GM18526 (cell line): ENCODE measurements around the gene ADGRL3.

ENCODE experiments used
- POLR2A ChIP-seq: IDR thresholded peaks from 3 replicates; pipeline ENCODE4 v1.6.1; 2011; ENCODE audit not compliant: insufficient read length; ENCODE audit errors: extremely low read depth

Gene ADGRL3

GRCh38 chr4:61889117-61889516 is 689.0 kb downstream of the ADGRL3 start:
- no peak for TF ChIP-seq POLR2A

DNA sequence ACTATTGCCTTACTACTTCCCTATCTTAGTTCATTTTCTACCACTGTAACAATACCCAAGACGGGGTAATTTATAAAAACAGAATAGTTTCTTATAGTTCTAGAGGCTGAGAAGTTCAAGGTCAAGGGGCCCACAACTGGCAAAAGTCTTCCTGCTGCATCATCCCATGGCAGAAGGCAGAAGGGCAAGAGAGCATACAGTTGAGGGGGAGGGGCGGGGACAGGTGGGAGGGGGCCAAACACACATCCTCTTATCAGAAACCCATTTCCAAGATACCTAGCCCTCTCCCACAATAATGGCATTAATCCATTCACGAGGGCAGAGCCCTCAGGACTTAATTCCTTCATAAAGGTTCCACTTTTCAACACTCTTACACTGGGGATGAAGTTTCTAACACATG is 690.2 kb downstream of the ADGRL3 start:
- no peak for TF ChIP-seq POLR2A

- TF ChIP-seq POLR2A, result no peak
Measured at GRCh38 chr4:61891953-61892352, 691.8 kb downstream of the ADGRL3 start.

DNA sequence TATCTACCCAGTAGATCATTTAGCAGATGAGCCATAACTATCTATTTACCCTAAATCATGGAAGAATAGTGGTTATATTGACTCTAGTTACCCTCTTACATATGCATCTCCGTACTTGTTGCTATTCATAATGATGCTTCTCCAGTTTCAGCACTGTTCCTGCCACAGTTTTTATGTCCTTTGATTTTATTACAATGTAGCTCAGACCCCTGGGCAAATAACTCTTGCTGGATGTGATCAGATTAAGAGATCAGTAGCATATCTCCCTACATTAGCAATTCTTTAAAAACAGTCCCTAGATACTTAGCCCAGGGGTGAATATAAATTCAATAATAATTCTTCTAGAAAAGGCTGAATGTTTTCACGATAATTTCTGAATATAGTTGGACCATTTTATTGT is 696.5 kb downstream of the ADGRL3 start:
- TF ChIP-seq POLR2A, result no peak

DNA sequence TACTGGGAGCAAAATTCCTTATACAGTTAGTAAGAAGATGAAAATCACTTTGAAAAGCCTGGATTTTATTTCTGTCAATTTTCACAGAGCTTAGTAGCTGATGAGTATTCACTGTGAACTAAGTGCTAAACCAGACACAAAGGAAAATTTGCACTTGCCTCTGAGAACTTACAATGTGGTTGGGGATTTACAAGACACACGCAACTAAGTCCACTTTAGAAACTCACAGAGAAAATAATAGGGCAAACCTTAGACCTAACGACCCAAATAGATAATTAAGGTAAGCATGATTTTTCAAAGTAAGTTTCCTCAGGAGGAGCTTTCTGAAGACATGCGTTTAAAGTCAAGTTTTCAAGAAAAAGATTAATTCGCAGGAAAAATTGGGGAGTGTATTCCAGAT is 708.9 kb downstream of the ADGRL3 start:
- no peak for TF ChIP-seq POLR2A

- no peak for TF ChIP-seq POLR2A
Measured at GRCh38 chr4:61911313-61911756, 711.2 kb downstream of the ADGRL3 start.

- no peak for TF ChIP-seq POLR2A
Measured at GRCh38 chr4:61913619-61914018, 713.5 kb downstream of the ADGRL3 start.

GRCh38 chr4:61915501-61915900 is 715.4 kb downstream of the ADGRL3 start:
- no peak for TF ChIP-seq POLR2A

DNA sequence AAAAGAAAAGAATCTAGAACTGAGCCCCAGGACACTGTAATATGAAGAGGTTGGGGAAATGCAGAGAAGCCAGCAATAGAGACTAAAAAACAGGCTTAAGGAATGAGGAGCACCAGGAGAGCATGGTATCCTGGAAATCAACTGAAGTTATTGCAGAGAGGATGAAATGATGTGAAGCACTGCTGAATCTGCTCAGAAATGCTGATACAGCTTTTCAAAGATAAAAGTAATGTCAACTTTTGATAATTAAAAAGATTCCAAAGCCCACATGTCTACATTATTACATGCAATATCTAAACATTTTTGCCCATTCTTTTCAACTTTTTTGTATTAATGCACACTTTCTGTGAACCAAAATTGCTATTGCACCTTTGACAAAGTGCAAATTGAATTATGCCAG is 718.4 kb downstream of the ADGRL3 start:
- no peak for TF ChIP-seq POLR2A

DNA sequence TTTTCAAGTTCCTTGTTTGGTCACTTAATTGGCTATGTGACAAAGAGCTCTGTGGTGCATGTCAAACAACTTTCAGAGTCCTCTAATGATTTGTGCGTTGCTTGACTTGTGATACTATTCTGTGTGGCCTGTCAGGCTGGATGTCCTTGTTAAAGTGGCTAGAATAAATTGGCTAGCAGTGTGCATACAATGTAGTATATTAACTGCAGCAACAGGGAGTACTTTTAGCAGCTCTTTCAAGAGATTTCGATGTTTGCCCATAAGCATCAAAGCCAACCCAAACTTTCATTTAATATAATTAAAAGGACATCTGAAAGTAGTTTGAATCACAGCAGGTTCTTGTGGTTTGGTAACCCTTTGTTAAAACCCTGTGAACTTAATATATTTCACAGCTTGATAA is 718.9 kb downstream of the ADGRL3 start:
- no peak for TF ChIP-seq POLR2A

DNA sequence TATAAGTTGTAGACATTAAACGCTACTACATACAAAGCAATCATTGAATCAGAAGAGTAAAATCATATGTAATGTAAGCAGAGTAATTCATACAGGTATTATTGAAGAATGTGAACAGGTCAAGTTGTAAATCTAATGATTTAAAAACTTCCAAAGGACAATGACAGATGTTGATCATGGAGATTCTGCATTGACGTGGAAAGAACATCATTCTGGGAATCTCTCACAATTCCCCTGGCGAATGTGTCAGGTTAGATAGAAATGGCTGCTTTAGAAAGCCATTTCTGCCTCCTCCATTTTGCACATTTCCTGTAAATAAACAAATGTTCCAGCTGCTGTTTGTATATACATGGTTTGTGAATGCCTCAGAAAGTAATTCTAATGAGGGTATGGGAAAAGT is 719.4 kb downstream of the ADGRL3 start:
- TF ChIP-seq POLR2A, result no peak

GRCh38 chr4:61921920-61922319 is 721.8 kb downstream of the ADGRL3 start:
- TF ChIP-seq POLR2A, result no peak

DNA sequence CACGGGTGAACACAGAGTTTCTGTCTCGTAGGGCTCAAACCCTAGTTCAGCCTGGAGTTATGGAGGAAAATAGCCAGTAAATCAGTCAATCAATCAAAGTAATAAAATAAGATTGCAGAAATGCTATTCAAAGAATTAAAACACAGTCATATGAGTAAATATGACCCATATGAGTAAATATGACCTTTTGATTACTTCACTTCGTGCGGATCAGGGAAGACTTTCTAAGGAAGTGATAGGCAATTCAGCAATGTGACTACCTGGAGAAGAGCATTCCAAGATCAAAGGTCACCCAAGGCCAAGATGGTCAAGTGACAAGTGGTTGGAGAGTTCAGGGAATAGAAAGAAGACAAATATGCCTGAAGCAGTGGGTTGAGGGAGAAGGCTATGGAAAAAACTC is 722.6 kb downstream of the ADGRL3 start:
- TF ChIP-seq POLR2A, result no peak

- TF ChIP-seq POLR2A, result no peak
Measured at GRCh38 chr4:61923179-61923578, 723.1 kb downstream of the ADGRL3 start.

GRCh38 chr4:61924131-61924530 is 724.0 kb downstream of the ADGRL3 start:
- TF ChIP-seq POLR2A, result no peak

DNA sequence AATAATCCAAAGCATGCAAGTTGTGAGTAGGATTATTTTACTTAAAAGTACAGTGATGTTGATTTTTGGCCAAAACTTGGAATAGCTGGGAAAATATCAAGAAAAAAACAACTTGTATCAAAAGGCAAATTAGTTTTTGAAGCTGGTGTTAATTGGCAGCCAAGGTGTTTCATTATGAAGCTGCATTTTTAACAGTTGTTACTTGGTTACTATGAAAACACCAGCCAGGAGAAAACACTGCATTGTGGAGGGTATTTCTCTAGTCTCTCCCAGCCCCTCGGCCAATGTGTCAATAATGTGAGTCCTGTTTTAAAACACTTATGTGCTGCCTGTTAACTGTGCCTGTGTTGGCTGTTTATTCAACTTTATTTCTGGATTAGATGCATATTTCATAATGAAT is 733.4 kb downstream of the ADGRL3 start:
- TF ChIP-seq POLR2A, result no peak

DNA sequence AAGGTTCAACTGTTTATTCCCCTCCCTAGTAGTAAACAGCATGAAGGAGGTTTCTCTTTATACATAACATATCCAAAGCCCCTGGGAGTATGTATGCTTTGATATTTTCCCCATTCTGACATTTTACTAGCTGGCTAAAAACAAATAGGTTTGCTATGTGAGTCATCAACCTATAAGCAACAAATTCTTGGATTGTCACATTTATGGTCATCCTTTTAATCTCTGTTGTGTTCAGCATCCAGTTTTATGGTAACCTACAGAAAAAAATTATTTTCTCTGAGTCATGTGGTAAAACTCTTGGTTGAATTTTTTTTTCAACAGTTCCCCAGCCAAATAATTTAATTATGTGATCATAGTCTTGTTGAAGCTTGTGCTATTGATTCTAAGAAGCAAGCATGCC is 734.1 kb downstream of the ADGRL3 start:
- TF ChIP-seq POLR2A, result no peak
